HG03135 (cell line): ENCODE results near the gene FGD1.

ENCODE experiments used
- ATAC-seq: cut with Tn5 transposase; IDR thresholded peaks from one replicate; pipeline ENCODE4 v1.9.1; 2021; ENCODE audit warnings: mild to moderate bottlenecking, moderate library complexity; ENCODE audit not compliant: unreplicated experiment

Gene FGD1

GRCh38 chrX:54473993-54474859 lies 21.8 kb downstream of the FGD1 start:
- ATAC-seq = no peak

GRCh38 chrX:54470054-54470760 lies 25.8 kb downstream of the FGD1 start:
- ATAC-seq = no peak

GRCh38 chrX:54452920-54453319 lies 43.1 kb downstream of the FGD1 start:
- no peak for ATAC-seq

- ATAC-seq = no peak
Observed at GRCh38 chrX:54449929-54450328, 46.1 kb downstream of the FGD1 start.

- ATAC-seq = no peak
Observed at GRCh38 chrX:54447461-54447860, 48.6 kb downstream of the FGD1 start.

- ATAC-seq = no peak
Observed at GRCh38 chrX:54446084-54446483, 50.0 kb downstream of the FGD1 start.

GRCh38 chrX:54444752-54445151 lies 51.3 kb downstream of the FGD1 start:
- ATAC-seq = no peak

GRCh38 chrX:54442790-54443189 lies 53.2 kb downstream of the FGD1 start:
- no peak for ATAC-seq

- peak; percentile 95 for ATAC-seq
Observed at GRCh38 chrX:54439960-54440871, 55.8 kb downstream of the FGD1 start, which contains the start of gene TSR2. Gene TSR2, plus strand, starts transcription at chrX:54440404. Its CDS starts 18 bp downstream, at chrX:54440422.

- no peak for ATAC-seq
Observed at GRCh38 chrX:54435121-54435520, 60.9 kb downstream of the FGD1 start.

GRCh38 chrX:54430519-54430918 lies 65.5 kb downstream of the FGD1 start:
- no peak for ATAC-seq

GRCh38 chrX:54427837-54428424 lies 68.1 kb downstream of the FGD1 start:
- no peak for ATAC-seq

- ATAC-seq = no peak
Observed at GRCh38 chrX:54423161-54423888, 72.7 kb downstream of the FGD1 start.

GRCh38 chrX:54422168-54422567 lies 73.9 kb downstream of the FGD1 start:
- ATAC-seq = no peak

- ATAC-seq = no peak
Observed at GRCh38 chrX:54419559-54420302, 76.3 kb downstream of the FGD1 start.

GRCh38 chrX:54416965-54417364 lies 79.1 kb downstream of the FGD1 start:
- no peak for ATAC-seq

GRCh38 chrX:54415534-54416350 lies 80.3 kb downstream of the FGD1 start:
- no peak for ATAC-seq

- ATAC-seq = no peak
Observed at GRCh38 chrX:54413753-54414152, 82.3 kb downstream of the FGD1 start.
